NCI-H2029 (cell line): ENCODE measurements around the gene BLTP1.
A peak's percentile ranks its signal among the peaks of the same experiment; 100 is the strongest.
"Not testable (repeated sequence)": the region's sequence is repeated elsewhere in the genome, so short reads cannot be mapped to it uniquely, and the experiment has no call there.

Experiments
- DNase-seq: peaks from one replicate; lab custom pipeline; 2025; lab: John Stamatoyannopoulos, UW

BLTP1 gene, protein sequence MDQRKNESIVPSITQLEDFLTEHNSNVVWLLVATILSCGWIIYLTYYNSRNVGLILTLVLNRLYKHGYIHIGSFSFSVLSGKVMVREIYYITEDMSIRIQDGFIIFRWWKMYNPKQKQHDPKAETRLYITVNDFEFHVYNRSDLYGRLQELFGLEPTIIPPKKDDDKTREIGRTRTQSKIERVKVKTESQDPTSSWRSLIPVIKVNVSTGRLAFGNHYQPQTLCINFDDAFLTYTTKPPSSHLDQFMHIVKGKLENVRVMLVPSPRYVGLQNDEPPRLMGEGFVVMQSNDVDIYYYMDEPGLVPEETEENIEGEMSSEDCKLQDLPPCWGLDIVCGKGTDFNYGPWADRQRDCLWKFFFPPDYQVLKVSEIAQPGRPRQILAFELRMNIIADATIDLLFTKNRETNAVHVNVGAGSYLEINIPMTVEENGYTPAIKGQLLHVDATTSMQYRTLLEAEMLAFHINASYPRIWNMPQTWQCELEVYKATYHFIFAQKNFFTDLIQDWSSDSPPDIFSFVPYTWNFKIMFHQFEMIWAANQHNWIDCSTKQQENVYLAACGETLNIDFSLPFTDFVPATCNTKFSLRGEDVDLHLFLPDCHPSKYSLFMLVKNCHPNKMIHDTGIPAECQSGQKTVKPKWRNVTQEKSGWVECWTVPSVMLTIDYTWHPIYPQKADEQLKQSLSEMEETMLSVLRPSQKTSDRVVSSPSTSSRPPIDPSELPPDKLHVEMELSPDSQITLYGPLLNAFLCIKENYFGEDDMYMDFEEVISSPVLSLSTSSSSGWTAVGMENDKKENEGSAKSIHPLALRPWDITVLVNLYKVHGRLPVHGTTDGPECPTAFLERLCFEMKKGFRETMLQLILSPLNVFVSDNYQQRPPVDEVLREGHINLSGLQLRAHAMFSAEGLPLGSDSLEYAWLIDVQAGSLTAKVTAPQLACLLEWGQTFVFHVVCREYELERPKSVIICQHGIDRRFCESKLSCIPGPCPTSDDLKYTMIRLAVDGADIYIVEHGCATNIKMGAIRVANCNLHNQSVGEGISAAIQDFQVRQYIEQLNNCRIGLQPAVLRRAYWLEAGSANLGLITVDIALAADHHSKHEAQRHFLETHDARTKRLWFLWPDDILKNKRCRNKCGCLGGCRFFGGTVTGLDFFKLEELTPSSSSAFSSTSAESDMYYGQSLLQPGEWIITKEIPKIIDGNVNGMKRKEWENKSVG (N-terminal part only)

DNA sequence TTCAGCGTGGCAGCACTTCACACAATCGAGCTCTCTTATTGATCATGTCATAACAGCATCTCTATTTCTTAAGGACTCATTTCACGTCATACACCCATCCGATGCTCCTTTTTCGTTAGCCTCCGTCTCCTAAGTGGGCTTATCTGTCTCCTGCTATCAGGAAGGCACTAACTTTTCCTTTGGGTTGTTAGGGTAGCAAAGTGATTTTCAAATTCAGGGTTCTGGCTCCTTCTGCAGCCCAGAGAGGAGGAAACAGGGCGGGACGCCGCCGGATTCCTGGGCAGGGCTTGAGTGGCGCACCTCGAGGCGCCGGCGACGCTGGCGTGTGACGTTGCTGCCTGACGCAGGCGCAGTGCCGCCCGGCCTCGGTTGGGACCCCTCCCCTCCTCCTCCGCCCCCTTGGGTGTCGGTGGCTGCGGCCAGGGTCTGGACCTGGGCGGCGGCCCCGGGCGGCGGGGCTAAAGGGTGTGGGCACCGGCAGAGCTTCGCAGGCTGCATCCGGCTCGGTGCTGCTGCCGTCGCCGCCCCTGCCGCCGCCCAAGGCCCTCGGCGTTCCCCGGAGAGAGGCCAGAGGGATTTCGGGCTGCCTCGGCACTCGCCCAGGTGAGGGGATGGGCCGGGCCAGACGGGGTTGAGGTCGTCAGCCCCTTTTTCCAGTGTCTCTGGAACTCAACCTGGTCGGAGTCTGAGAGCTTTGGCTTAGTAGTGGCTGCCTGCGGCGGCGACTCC, at the start of gene BLTP1:
BLTP1 (plus strand) TSS at position 350 of the 729 bp plus-strand sequence. CDS start 18,317 bp downstream, outside the sequence.
- DNase-seq: peak; percentile 72

DNA sequence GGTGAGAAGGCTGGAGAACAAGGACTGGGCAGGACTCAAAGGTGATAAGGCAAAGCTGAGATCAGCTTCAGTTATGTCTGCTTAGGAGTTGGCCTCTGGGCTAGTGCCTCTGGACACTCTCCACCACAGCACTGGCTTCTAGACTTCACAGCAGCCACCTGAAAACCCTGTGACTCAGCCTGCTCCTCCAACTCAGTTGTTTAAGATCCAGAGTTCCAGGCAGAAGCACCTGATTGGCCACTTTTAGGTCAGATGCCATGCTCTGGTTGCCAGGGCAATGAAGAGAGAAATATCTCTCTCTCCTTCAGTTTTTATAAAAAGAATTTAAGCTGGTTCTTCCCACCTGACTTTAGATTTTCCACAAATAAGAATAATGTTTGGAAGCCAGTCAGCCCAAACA, 47.9 kb upstream of the BLTP1 start:
- no peak for DNase-seq

DNA sequence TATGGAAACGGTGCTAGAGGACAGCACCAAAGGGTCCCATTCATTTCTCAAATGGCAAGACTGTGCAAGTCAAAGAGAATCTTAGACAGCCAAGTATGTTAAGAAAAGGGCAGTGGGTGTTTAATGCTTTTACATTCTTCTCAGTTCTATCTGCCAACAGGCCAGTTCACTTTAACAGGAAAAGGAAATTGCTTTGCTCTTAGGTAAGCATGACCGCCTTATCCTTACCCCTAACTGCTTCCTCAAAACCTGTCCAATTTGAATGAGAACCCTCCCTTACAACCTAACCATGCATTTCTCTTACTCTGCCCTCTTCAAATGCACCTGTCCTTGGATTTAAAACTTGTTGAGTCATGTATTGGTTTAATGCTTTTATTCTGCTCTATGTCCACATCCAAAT, 44.5 kb upstream of the BLTP1 start:
- DNase-seq: no peak

DNA sequence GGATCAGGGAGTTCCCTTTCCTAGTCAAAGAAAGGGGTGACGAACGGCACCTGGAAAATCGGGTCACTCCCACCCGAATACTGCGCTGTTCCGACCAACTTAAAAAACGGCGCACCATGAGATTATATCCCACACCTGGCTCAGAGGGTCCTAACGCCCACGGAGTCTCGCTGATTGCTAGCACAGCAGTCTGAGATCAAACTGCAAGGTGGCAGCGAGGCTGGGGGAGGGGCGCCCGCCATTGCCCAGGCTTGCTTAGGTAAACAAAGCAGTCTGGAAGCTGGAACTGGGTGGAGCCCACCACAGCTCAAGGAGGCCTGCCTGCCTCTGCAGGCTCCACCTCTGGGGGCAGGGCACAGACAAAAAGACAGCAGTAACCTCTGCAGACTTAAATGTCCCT, 41.8 kb upstream of the BLTP1 start:
- DNase-seq: not testable (repeated sequence)

DNA sequence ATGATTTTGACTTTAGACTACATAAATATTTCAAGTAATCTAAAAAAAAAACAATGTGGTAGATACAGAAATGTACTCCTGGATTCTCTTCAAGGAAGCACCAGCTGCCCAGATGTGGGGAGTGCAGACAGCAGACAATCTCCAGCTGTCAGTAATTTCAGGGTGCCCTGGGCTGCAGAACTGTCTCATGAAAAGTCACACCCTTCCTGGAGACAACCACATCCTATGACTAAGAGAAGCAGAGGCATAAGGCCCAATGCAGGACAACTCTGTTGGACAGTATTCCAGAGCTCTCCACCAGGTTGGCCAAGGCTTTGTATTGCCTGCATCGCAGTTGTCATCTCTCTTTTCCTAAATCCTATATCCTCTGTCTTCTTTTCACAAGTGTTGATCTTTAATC, 34.4 kb upstream of the BLTP1 start:
- DNase-seq: no peak

DNA sequence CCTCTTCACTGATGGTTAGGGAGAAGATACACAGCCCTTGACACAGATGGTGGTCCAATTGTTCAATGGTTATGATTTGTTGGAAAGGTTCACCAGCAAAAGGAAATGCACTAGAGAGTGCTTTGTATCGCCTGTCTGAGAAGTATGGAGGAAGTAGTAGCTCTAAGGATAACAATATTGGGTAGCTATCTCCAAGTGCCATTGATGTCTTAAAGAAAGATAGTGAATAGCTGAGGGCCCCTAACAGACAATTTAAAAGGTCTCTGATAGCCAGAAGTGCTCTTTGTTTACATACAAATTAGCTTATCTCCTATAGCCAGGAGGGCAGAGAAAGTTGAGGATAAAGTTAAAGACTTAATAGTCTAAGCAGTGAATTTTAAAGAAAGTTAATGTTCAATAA, 33.9 kb upstream of the BLTP1 start:
- no peak for DNase-seq

DNA sequence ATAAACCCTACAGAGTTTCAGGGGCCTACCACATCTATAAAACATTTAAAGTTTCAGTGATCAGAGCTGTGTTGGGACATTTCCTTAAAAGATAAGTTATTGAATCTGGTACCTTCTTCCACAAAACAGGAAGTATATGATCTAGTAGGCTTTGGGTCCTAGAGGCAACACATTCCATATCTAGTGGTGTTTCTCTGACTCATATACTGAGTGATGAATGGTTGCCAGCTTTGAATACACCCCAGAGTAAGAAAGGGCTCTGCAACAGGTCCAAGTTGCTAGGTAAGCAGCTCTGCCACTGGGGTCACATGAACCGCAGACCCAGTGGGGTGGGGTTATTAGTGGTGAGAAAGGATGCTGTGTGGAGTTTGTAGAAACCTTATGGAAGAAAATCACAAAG, 32.4 kb upstream of the BLTP1 start:
- DNase-seq: no peak

DNA sequence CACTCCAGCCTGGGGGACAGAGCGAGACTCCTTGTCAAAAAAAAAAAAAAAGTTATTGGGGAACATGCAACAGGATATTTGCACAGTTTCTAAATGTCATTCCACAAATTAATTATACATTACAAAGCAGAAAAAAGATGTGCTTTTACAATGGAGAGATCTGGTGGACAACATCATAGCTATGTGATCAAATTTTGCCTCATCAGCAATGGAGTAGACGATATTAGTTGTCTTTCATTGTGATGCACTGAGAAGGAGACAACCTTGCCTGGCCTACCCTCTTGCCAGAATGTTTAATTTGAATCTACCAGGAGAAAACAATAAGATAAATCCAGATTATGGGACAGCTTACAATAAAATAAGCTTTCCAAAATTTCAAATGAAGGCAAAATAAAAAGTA, 30.5 kb upstream of the BLTP1 start:
- no peak for DNase-seq

DNA sequence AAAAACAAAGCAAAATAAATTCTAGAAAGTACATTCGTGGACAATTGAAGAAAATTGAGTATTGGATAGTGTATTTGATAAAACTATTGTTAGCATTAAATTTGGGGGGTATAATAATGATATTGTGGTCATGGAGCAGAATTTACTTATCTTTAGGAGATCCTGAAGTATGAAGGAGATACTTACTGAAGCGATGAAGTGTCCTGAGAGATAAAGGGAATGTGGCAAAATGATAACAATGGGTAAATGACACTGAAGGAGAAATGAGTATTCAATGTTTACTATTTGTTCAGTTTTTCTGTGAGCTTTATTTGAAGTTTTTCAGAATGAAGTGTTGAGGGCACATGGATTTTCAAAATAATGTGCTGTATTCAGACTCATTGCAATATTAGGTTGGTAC, 30.0 kb upstream of the BLTP1 start:
- DNase-seq: no peak

DNA sequence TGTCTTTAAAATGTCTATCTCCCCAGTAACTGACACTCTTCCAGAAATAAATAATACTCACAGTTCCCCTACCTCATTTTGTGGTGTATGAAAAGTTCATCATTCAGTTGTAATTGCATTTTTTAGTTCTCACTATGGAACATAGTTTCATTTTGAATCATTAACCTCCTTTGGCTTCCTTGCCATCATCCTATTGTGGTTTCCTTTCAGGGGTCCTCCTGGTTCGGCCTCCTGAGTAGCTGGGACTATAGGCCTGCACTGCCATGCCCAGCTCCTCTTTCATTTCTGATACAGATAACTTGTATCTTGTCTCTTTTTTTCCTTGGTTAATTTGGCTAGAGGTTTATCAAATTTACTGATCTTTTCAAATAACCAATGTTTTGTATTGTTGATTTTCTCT, 23.1 kb upstream of the BLTP1 start:
- DNase-seq: no peak

DNA sequence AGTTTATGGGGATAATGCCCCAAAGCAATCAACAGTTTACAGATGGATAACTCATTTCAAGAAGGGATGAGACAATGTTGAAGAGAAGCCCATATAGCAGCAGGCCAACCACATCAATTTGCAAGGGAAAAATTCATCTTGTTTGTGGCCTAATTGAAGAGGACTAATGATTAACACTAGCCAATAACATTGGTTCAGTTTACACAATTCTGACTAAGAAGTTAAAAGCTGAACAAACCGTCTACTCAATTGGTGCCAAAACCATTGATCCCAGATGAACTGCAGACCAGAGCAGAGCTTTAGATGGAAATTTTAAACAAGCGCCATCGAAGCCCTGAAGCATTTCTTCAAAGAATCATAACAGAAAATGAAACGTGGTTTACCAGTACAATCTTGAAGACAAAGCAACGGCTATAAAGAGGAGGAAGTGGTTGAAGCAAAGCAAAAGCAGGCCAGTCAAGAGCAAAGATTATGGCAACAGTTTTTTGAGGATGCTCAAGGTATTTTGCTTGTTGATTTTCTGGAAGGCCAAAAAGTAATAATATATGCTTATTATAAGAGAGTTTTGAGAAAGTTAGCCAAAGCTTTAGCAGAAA, 20.5 kb upstream of the BLTP1 start:
- DNase-seq: no peak

DNA sequence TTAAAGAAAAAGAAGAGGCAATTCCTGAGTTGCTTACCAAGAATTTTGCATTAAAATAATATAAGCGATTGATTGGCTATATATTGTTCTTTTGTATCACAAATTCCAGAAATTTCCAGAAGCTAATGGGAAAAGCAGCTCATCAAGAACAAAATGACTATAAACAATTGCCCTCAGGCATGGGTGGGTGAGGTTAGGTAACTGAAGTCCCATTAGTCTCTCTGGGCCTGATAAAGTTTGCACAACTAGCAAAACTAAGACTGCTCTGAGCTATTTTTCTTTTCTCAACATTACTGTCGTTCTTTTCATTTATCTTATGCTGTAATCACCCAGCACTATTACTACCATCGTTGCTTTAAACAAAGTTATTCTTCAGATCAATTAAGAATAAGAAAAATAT, 19.2 kb upstream of the BLTP1 start:
- DNase-seq: no peak

DNA sequence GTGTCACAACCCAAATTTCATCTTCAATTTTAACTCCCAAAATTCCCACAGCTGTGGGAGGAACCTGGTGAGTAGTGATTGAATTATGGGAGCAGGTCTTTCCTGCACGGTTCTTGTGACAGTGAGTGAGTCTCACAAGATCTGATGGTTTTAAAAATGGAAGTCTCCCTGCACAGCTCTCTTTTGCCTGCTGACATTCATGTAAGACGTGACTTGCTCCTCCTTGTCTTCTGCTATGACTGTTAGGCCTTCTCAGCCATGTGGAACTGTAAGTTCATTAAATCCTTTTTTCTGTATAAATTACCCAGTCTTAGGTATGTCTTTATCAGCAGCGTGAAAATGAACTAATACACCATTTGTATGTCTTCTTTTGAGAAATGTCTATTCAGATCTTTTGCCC, 13.0 kb upstream of the BLTP1 start:
- no peak for DNase-seq

DNA sequence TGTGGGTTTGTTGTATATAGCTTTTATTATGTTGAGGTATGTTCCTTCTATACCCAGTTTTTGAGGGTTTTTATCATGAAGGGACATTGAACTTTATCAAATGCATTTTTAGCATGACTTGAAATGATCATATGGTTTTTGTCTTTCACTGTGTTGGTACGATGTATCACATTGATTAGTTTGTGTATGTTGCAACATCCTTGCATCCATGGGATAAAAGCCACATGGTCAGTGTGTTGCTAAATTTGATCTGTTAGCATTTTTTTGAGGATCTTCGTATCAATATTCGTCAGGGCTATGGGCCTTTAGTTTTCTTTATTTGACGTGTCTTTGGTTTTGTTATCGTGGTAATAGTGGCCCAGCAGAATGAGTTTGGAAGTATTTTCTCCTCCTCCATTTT, 11.3 kb upstream of the BLTP1 start:
- no peak for DNase-seq

DNA sequence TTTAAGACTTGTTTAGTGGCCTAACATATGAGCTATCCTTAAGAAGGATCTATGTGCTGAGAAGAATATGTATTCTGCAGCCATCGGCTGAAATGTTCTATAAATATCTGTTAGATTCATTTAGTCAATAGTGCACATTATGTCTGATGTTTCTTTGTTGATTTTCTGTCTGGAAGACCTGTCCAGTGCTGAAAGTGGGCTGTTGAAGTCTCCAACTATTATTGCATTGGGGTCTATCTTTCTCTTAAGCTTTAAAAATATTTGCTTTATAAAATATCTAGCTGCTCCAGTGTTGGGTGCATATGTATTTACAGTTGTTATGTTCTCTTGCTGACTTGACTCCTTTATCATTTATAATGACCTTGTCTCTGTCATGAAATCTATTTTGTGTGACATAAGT, 9.4 kb upstream of the BLTP1 start:
- no peak for DNase-seq

DNA sequence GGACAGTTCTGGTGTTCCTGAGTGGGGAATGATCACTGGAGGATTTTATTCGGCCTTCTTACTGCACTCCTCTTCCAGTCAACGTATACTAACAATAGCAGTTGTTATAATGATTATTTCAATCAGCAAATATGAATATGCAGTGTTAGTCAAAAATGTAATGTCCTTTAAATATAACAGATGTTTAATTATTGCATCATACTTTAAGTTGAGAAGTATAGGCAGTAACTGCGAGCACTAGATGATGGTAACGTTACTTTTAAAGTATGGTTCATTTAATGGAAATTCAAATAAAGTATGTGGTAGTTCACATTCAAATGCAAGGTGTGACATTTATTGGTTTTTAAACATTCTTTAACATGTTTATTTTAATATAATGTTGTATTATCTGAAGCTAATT, 5.5 kb upstream of the BLTP1 start:
- no peak for DNase-seq

DNA sequence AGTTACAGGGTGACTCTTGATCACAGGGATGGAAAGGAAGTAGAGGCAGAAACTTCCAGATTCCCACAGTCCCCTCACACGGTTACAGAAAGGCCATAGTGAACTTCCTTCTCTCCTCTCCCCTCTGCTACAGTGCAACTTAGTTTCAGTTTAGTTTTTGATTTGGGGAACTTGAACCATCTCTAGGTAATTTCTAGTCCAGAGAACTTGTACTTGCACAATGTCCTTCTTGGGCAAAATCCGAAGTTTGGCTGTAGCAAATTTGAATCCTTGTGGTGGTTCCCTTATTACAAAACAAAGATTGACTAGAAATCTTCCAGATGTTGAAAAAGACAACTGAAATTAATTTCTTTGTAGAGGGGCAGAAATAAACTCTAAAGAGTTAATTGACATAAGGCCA, 1.2 kb upstream of the BLTP1 start:
- DNase-seq: no peak

DNA sequence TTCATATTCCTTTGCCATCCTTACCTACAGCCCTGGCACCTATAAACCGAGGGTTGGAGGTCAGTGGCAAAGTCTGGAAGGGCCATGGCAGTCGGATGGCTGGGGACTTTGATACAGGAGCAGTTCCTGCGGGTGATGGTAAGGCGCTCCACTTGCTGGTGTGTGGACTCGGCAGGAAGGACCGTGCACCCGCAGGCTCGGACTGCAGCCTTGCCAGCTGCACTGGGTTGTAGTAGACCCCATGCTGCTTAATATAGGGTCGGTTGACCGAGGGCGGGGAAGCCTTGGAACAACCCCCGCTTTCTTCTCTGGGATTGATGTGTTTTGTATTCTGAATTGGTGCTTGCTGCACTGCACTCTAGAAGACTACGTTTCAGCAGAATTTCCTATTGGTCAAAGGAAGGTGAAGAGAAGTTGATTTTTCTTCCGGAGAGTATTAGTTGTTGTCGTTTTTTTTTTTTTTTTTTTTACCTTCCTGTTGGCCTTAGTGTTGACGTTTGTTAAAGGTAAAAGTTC, 638 bp downstream of the BLTP1 start:
- peak; percentile 13 for DNase-seq

DNA sequence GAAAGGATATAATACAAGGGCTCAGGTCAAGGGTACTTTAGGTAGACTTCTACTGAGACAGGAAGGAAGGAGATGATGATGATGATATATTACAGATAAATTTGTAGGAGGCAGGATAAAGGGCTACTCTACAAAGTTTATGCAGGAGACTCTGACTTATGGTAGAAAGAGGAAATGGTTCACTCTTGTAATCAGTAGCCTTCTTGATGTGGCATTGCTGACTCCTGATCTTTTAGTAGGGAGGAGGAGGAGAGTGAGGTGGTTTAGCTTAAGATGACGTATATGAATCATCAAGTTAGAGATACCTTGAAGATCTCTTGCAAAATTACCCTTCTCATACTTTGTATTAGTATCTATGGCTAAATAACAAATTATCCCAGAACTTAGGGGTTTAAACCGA, 4.7 kb downstream of the BLTP1 start:
- no peak for DNase-seq

DNA sequence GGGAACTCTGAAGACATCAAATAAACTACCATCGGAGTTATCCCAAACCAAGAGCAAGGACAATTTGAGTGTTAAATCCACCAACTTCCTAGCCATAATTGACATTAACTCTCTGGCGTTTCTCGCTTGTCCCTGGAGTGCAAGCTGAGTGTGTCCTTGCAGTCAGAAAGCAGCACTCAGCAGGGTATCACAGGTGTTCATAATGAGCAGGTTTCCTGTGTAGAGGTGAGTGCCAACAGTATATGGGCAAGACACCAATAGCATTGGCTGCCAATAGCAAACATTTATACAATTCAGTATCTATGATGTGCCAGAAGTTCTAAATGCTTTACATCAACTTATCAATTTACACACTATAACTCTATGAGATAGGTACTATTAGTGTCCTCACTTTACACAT, 11.2 kb downstream of the BLTP1 start:
- DNase-seq: peak; percentile 67

DNA sequence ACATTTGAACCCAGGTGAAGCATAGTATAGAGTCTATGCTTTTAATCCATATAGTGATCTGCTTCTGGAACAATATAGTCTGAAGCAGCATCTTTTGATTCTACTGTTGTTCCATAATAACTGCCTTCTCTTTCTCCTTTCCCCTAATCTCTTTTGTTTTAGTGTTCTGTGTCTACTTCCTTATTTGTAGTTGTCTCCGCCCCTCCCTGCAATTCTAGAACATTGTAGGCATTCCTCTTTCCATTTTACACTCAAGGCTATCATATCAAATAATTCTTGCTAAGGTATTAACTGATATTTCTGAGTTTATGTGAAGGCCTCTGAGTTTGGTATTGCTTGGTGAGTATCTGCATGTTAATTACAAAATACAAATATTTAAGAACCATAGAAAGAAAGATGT, 11.6 kb downstream of the BLTP1 start:
- DNase-seq: no peak
